Measurements from ENCODE around the gene KEAP1.

GRCh38 chr19:10491472-10492047 is 11.6 kb downstream of the KEAP1 start:
- TF ChIP-seq POLR2A (IDR thresholded peaks at IDR 0.05) = no peak
- no peak for TF ChIP-seq CTCF (IDR thresholded peaks at IDR 0.05)

Data from esophagus squamous epithelium (tissue), 4 donors.